SKM-1 treated with dmso at 0.1 percent for 144 hours (cell line): ENCODE results near the gene DNASE1.
"Not testable (repeated sequence)": the region's sequence is repeated elsewhere in the genome, so short reads cannot be mapped to it uniquely, and the experiment has no call there.

ENCODE experiments used
- DNase-seq: peaks from one replicate; lab custom pipeline; 2025; ENCODE audit not compliant: unreplicated experiment; lab: John Stamatoyannopoulos, UW

Gene DNASE1

GRCh38 chr16:3640632-3641501 is 13.6 kb upstream of the DNASE1 start:
- DNase-seq = no peak

GRCh38 chr16:3641801-3642396 is 12.6 kb upstream of the DNASE1 start:
- DNase-seq = no peak

GRCh38 chr16:3642397-3643094 is 11.9 kb upstream of the DNASE1 start:
- no peak for DNase-seq

- no peak for DNase-seq
Observed at GRCh38 chr16:3643095-3643730, 11.3 kb upstream of the DNASE1 start.

GRCh38 chr16:3645108-3645503 is 9.4 kb upstream of the DNASE1 start:
- no peak for DNase-seq

GRCh38 chr16:3645504-3646347 is 8.8 kb upstream of the DNASE1 start:
- DNase-seq = no peak

- DNase-seq = no peak
Observed at GRCh38 chr16:3646348-3646920, 8.1 kb upstream of the DNASE1 start.

GRCh38 chr16:3650631-3651265 is 3.7 kb upstream of the DNASE1 start:
- DNase-seq = no peak

- DNase-seq = no peak
Observed at GRCh38 chr16:3651461-3652372, 2.8 kb upstream of the DNASE1 start.

GRCh38 chr16:3652373-3653195 is 1.9 kb upstream of the DNASE1 start:
- no peak for DNase-seq

- DNase-seq = no peak
Observed at GRCh38 chr16:3655030-3655395, 522 bp downstream of the DNASE1 start.

GRCh38 chr16:3655396-3656159 is 1.1 kb downstream of the DNASE1 start:
- no peak for DNase-seq

- DNase-seq = not testable (repeated sequence)
Observed at GRCh38 chr16:3656160-3656490, 1.6 kb downstream of the DNASE1 start.

- no peak for DNase-seq
Observed at GRCh38 chr16:3656491-3657468, 2.3 kb downstream of the DNASE1 start.

GRCh38 chr16:3659251-3659650 is 4.8 kb downstream of the DNASE1 start:
- no peak for DNase-seq

GRCh38 chr16:3661311-3661710 is 6.8 kb downstream of the DNASE1 start:
- no peak for DNase-seq
